ENCODE results near the gene PANK1.

The PANK1 gene

DNA sequence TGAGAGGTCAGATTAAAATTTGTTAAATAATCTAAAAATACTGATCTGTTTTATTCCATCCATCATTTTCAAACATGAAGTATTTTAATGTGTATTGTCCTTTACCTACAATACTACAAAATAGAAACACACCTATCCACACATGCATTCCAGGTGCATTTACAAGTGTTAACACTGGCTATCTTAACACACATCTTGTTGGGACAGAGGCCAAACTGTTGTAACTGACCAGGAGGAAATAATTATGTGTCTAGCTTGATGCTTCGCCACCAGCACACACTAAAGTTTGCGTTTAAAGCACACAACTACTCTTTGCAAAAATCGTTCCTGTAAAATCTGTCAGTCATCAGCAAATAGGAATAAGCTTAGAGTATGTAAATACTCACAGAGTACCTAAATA, 2.8 kb downstream of the PANK1 start:
- Histone ChIP-seq H3K4me2 (ENCODE audit: low read depth, low read length, poor library complexity, severe bottlenecking) (peak overlapping the region; percentile 89), H3K9ac (ENCODE audit: low read length) (no peak overlapping the region), H3K27ac (ENCODE audit: low read depth, low read length) (no peak overlapping the region)

DNA sequence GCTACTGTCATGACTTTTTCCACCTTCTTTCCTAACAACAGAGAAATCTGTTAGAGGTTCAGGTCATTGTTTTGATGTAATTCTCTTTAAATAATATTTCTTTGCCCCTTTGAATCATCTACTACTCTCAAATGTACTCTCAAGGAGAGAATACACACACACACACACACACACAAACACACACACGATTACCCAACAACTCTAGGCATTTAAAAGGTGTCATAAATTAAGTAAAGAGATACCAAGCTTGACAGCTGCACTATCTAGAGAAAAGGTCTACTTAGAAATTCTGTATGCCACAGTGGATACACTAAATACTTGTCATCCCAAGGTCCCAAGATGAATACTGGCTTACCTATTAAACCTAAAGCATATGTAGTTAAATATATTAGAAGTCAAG, 4.8 kb downstream of the PANK1 start:
- no peaks in the 10 kb centered on the region for H3K27me3 ChIP-seq (ENCODE audit: low read length)
- H3K79me2 ChIP-seq (ENCODE audit: insufficient read depth, low read length) = peaks cover 71% of the 10 kb centered on the region
- H2AFZ ChIP-seq (ENCODE audit: low read depth, low read length, severe bottlenecking) = no peak overlapping the region
- no peaks in the 10 kb centered on the region for H3K9me3 ChIP-seq (ENCODE audit: insufficient read depth, low read length)
- no peaks in the 10 kb centered on the region for H3K36me3 ChIP-seq (ENCODE audit: low read length)
- H3K4me3 ChIP-seq (ENCODE audit: insufficient read depth, low read length, poor library complexity, severe bottlenecking) = no peak overlapping the region
- H3K4me2 ChIP-seq (ENCODE audit: low read depth, low read length, poor library complexity, severe bottlenecking) = no peak overlapping the region
- H3K27ac ChIP-seq (ENCODE audit: low read depth, low read length) = no peak overlapping the region
- H3K9ac ChIP-seq (ENCODE audit: low read length) = no peak overlapping the region
- 0 out of 2 replicates have a peak, but pooled peaks cover 3% of the 10 kb centered on the region for H3F3A ChIP-seq (ENCODE audit: insufficient read depth)
- TF ChIP-seq EZH2phosphoT487 (conservative IDR thresholded peaks at IDR 0.05; ENCODE audit: low read length) = no peak
- TF ChIP-seq, protein P1, sequence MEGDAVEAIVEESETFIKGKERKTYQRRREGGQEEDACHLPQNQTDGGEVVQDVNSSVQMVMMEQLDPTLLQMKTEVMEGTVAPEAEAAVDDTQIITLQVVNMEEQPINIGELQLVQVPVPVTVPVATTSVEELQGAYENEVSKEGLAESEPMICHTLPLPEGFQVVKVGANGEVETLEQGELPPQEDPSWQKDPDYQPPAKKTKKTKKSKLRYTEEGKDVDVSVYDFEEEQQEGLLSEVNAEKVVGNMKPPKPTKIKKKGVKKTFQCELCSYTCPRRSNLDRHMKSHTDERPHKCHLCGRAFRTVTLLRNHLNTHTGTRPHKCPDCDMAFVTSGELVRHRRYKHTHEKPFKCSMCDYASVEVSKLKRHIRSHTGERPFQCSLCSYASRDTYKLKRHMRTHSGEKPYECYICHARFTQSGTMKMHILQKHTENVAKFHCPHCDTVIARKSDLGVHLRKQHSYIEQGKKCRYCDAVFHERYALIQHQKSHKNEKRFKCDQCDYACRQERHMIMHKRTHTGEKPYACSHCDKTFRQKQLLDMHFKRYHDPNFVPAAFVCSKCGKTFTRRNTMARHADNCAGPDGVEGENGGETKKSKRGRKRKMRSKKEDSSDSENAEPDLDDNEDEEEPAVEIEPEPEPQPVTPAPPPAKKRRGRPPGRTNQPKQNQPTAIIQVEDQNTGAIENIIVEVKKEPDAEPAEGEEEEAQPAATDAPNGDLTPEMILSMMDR (IDR thresholded peaks at IDR 0.05; ENCODE audit: insufficient read depth, low read length, poor library complexity, severe bottlenecking) = no peak
- H4K20me1 ChIP-seq (ENCODE audit: low read depth, low read length) = peaks cover 8% of the 10 kb centered on the region; the same call in 1 of the 2 replicates
- no peaks in the 10 kb centered on the region for H3K9me2 ChIP-seq (replicated peaks; ENCODE audit: insufficient read depth, low read length)

More for the DNA sequence above, 2.8 kb downstream of the PANK1 start:
- no peaks in the 10 kb centered on the region for H3K9me3 ChIP-seq (ENCODE audit: insufficient read depth, low read length)
- no peaks in the 10 kb centered on the region for H3K9me2 ChIP-seq (replicated peaks; ENCODE audit: insufficient read depth, low read length)
- H4K20me1 ChIP-seq (ENCODE audit: low read depth, low read length) = peaks cover 8% of the 10 kb centered on the region; the same call in 1 of the 2 replicates
- no peak overlapping the region for H3K4me3 ChIP-seq (ENCODE audit: insufficient read depth, low read length, poor library complexity, severe bottlenecking)
- H3F3A ChIP-seq (ENCODE audit: insufficient read depth) = peaks cover 16% of the 10 kb centered on the region
- H2AFZ ChIP-seq (ENCODE audit: low read depth, low read length, severe bottlenecking) = no peak overlapping the region
- H3K27me3 ChIP-seq (ENCODE audit: low read length) = no peaks in the 10 kb centered on the region
- no peak for TF ChIP-seq EZH2phosphoT487 (conservative IDR thresholded peaks at IDR 0.05; ENCODE audit: low read length)
- TF ChIP-seq, protein P1 (IDR thresholded peaks at IDR 0.05; ENCODE audit: insufficient read depth, low read length, poor library complexity, severe bottlenecking) = no peak
- peaks cover 61% of the 10 kb centered on the region for H3K79me2 ChIP-seq (ENCODE audit: insufficient read depth, low read length)
- no peaks in the 10 kb centered on the region for H3K36me3 ChIP-seq (ENCODE audit: low read length)

DNA sequence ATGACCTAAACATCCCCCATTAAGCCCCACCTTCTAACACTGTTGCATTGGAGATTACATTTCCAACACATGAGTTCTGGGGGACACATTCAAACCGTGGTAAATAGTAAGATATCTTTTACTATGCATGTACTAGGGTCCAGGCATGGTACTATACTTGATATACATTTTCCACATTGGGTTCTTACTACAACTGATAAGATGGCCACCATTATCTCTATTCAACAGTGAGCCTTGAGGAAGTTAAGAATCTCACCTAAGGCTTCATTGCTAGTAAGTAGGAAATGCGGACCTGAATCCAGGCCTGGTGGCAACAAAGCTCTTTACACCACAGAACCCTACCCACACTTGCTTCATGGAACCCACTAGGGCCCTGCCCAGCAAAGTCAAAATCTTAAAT, 5.7 kb downstream of the PANK1 start:
- TF ChIP-seq, protein P1 (IDR thresholded peaks at IDR 0.05; ENCODE audit: insufficient read depth, low read length, poor library complexity, severe bottlenecking) = no peak
- TF ChIP-seq EZH2phosphoT487 (conservative IDR thresholded peaks at IDR 0.05; ENCODE audit: low read length) = no peak
- Histone ChIP-seq H3K79me2 (ENCODE audit: insufficient read depth, low read length) (peaks cover 71% of the 10 kb centered on the region), H3F3A (ENCODE audit: insufficient read depth) (0 out of 2 replicates have a peak, but pooled peaks cover 3% of the 10 kb centered on the region)

More for the DNA sequence above, 5.7 kb downstream of the PANK1 start:
- no peaks in the 10 kb centered on the region for H3K36me3 ChIP-seq (ENCODE audit: low read length)
- no peaks in the 10 kb centered on the region for H3K9me2 ChIP-seq (replicated peaks; ENCODE audit: insufficient read depth, low read length)
- H3K9ac ChIP-seq (ENCODE audit: low read length) = no peak overlapping the region
- no peaks in the 10 kb centered on the region for H3K9me3 ChIP-seq (ENCODE audit: insufficient read depth, low read length)
- no peak overlapping the region for H2AFZ ChIP-seq (ENCODE audit: low read depth, low read length, severe bottlenecking)
- no peak overlapping the region for H3K4me2 ChIP-seq (ENCODE audit: low read depth, low read length, poor library complexity, severe bottlenecking)
- no peak overlapping the region for H3K27ac ChIP-seq (ENCODE audit: low read depth, low read length)
- H4K20me1 ChIP-seq (ENCODE audit: low read depth, low read length) = peaks cover 8% of the 10 kb centered on the region; the same call in 1 of the 2 replicates
- no peaks in the 10 kb centered on the region for H3K27me3 ChIP-seq (ENCODE audit: low read length)
- no peak overlapping the region for H3K4me3 ChIP-seq (ENCODE audit: insufficient read depth, low read length, poor library complexity, severe bottlenecking)

All from SU-DHL-6 (cell line).